Measurements from ENCODE around the gene STK11IP.

DNA sequence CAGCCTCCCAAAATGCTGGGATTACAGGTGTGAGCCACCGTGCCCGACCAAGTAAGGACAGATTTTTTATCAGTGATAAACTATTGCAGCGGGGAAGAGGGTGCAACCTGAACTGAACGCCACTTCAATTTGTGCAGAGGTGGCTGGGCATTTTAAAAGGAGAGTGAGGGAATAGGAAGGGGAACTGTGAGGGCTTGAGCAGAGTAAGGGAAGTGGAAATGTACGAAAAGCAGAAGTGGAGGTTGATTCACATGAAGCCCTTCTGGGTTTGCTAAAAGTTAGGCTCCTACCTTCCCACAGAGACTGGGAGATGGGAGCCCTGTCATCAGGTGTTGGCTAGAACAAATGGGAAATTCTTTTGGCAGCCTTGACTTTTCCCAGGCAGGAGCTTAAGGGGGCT is 6.1 kb downstream of the STK11IP start:
- no peak for TF ChIP-seq GATA2 (IDR thresholded peaks at IDR 0.05; ENCODE audit: low read depth, low read length)
- TF ChIP-seq GATA3 (IDR thresholded peaks at IDR 0.05; ENCODE audit: low read depth, low read length) = no peak
